GM19463 (cell line): Measurements from ENCODE around the gene LRRK1.

Experiments used
- ATAC-seq: cut with Tn5 transposase; IDR thresholded peaks from one replicate; pipeline ENCODE4 v1.9.1; 2021; ENCODE audit warnings: mild to moderate bottlenecking, moderate library complexity; ENCODE audit not compliant: unreplicated experiment

Gene LRRK1

DNA sequence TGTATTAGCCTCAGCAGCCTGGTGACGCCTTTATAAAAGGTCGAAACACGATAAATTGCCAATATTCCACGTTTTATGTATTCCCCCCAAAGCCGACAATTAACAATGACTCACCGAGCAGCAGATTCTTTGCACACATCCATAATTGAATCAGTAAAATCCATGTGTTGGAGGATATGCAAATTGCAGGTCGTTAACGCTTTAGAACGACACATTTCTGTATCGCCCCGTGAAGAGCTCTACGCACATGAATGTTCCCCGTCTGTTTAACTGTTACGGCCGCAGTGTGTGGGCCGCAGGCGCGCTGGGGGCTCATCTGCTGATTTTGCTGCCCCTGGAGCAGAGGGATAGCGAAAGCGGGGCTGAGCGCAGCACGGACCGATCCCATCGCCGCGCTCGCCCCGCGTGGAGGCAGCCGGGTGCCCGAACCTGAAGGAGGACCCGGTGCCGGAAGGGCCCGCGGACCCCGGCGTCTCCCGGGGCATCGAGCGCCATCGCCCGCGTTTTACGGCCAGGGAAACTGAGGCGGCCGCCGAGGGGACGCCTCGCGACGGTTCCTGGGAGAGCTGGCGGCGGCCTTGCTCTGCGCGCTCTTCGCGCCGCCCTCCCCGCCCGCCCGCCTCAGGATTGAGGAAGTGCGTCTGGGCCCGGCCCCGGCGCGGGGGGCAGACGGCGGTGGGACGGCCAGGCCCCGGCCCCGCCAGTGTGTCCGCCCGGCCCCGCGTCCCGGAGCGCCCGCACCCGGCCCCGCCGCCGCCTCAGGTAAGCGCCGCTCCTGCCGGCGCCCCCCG is at the start of gene LRRK1:
Gene LRRK1, plus strand, starts transcription at position 668 of the 791 bp plus-strand sequence. CDS start 5,276 bp downstream, outside the sequence.
- ATAC-seq = peak; percentile 27

DNA sequence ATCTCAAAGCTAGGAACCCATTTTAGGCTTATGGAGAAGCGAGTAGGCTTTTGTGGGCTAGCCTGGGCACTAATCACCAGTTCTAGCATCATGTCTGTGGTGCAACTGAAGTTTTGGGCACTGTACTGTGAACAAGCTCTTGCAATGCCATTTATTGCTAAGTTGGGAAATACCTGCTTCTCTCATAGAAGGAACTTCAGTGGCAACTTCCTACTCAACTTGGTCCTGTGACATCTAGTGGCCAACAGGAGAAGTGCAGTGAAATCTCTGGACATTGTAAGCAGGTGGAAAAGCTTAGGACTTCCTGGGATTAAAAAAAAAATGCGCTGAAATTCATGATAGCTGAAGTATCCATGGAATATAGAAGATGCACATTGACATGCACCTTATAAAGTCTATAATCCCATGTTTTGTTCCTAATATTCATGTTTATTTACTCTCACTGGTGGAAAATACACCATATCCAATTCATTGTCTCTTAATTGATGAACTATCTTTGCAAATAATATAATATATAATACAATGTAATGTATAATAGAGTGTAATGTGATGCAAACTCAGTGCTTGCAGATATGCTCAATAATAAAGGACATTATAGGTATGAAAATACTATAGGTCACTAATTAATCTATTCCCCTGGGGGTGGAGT is 46.0 kb upstream of the LRRK1 start:
- ATAC-seq = peak; percentile 58

- ATAC-seq = no peak
Measured at GRCh38 chr15:100875495-100875894, 43.7 kb upstream of the LRRK1 start.

- ATAC-seq = no peak
Measured at GRCh38 chr15:100875976-100876375, 43.2 kb upstream of the LRRK1 start.

DNA sequence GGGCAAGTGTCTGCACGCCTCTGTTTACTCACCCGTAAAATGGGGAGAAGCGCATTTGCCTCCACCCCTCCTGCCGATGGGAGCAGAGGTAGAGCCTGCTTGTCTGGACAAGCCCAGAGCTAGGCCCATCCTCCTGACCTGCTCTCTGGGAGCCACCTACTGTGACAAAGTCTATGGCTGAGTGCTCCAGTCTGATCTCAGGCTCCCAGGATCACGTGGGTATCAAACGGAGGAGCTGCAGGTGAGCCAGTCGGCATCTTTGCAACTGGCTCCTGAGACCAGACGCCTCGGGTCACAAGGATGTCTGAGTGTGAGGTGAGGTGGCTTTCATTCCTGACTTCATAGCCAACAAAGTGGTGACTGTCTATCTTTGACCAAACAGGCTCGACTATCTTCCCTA is 41.6 kb upstream of the LRRK1 start:
- no peak for ATAC-seq

DNA sequence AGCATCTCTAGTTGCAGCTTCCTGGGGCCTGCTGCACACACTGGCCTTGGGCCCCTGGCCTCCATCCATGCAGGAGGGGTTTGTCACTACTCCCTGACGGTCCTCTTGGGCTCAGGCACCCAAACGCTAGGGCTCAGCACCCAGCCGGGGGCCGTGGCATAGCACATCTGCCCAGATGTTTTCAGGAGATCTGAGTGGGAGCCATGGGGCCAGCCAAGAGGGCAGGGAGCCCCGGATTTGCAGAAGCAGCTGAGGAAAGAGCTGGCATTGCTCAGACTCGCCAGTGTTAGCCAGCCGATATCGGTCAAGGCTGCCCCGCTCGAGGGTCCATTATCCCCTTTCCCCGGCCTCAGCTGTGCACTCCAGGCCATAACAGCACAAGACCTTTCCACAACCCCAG is 41.0 kb upstream of the LRRK1 start:
- ATAC-seq = no peak

DNA sequence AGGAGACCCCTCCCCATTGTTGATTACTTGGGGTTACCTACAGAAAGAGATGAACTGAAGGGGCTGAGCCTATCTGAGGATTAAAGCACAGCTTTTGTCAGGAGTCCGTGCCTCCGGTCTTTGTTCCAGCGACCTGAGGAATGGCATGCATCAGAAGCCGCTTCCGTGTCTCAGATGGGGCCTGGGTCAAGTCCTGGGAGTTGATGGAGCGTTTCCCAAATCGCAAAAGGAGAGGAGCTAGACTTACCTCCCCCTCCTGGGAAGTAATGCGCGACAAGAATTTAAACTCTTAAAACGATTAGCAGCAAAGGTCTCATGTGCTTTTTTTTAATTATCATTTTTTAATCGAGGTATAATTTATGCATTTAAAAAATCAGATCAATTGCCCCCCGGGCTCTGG is 40.5 kb upstream of the LRRK1 start:
- ATAC-seq = no peak

- peak; percentile 21 for ATAC-seq
Measured at GRCh38 chr15:100879061-100879463, 40.1 kb upstream of the LRRK1 start.

DNA sequence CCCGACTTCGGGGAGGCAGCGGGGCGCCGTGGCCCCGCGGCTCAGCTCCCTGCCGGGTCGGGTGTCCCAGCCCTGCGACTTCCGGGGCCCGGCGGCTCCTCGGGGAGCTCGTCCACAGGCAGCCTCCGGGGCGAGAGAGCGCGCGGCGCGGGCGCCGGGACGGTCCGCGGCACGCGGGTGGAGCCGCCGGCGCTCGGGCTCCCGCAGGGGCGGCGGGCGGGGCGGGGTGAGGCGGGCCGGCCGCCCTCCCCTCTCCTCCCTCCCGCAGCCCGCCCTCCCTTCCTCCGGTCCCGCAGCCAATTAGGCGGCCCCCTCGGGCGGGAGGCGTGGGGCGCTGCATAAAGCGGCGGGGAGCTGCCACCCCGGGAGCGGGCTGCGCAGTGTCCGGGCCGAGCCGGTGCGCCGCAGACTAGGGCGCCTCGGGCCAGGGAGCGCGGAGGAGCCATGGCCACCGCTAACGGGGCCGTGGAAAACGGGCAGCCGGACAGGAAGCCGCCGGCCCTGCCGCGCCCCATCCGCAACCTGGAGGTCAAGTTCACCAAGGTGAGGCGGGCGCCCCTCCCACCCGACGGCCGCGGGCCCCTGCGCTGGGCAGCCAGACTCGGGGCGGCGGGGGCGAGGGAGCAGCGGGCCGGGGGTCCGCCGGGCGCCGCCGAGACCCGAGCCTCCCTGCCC is 39.6 kb upstream of the LRRK1 start, which contains the start of gene ALDH1A3:
Gene ALDH1A3, plus strand, starts transcription at position 368 of the 675 bp plus-strand sequence. Its CDS starts 77 bp downstream, at position 445.
- ATAC-seq = peak; percentile 46

GRCh38 chr15:100880139-100880896 is 38.8 kb upstream of the LRRK1 start:
- no peak for ATAC-seq

- no peak for ATAC-seq
Measured at GRCh38 chr15:100880897-100881242, 38.3 kb upstream of the LRRK1 start.

- ATAC-seq = no peak
Measured at GRCh38 chr15:100881573-100882336, 37.4 kb upstream of the LRRK1 start.

- ATAC-seq = no peak
Measured at GRCh38 chr15:100885116-100885515, 34.0 kb upstream of the LRRK1 start.

- ATAC-seq = no peak
Measured at GRCh38 chr15:100885811-100886210, 33.3 kb upstream of the LRRK1 start.

DNA sequence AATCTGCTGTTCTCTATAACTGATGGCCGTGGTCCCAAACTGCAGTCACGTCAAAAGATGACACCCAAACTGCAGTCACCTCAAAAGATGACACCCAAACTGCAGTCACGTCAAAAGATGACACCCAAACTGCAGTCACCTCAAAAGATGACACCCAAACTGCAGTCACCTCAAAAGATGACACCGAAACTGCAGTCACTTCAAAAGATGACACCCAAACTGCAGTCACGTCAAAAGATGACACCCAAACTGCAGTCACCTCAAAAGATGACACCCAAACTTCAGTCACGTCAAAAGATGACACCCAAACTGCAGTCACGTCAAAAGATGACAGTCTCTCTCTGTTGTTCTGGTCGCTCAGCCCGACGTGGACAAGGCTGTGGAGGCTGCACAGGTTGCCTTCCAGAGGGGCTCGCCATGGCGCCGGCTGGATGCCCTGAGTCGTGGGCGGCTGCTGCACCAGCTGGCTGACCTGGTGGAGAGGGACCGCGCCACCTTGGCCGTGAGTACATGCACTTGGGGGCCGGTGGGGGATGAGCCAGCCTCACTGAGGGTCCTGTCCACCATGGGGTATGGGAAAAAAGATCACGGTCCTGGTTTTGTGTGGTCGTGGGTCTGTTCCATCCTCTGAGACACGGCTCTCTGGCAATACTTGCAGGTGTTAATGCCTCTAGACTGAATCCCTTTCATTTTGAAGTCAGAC is 31.8 kb upstream of the LRRK1 start:
- ATAC-seq = no peak

- no peak for ATAC-seq
Measured at GRCh38 chr15:100889385-100890050, 29.6 kb upstream of the LRRK1 start.

- no peak for ATAC-seq
Measured at GRCh38 chr15:100890051-100890720, 29.0 kb upstream of the LRRK1 start.

GRCh38 chr15:100890850-100891249 is 28.3 kb upstream of the LRRK1 start:
- no peak for ATAC-seq
